Measurements from ENCODE around the gene IGF1R.

Gene IGF1R

GRCh38 chr15:98943051-98943508 is 294.7 kb downstream of the IGF1R start:
- DNase-seq (ENCODE audit: low read depth), result no peak

- no peak for DNase-seq (ENCODE audit: low read depth)
These were observed 295.3 kb downstream of the IGF1R start for GRCh38 chr15:98943601-98944151.

GRCh38 chr15:98946301-98947255 is 298.2 kb downstream of the IGF1R start:
- DNase-seq (ENCODE audit: low read depth), result no peak

- DNase-seq (ENCODE audit: low read depth), result no peak
These were observed 300.1 kb downstream of the IGF1R start for GRCh38 chr15:98948456-98948855.

GRCh38 chr15:98948941-98949340 is 300.6 kb downstream of the IGF1R start:
- no peak for DNase-seq (ENCODE audit: low read depth)

- no peak for DNase-seq (ENCODE audit: low read depth)
These were observed 301.3 kb downstream of the IGF1R start for GRCh38 chr15:98949624-98950023.

- no peak for DNase-seq (ENCODE audit: low read depth)
These were observed 301.9 kb downstream of the IGF1R start for GRCh38 chr15:98950248-98950647.

- DNase-seq (ENCODE audit: low read depth), result no peak
These were observed 302.7 kb downstream of the IGF1R start for GRCh38 chr15:98951004-98951403.

GRCh38 chr15:98951493-98952320 is 303.4 kb downstream of the IGF1R start:
- DNase-seq (ENCODE audit: low read depth), result no peak

GRCh38 chr15:98952381-98952803 is 304.1 kb downstream of the IGF1R start:
- DNase-seq (ENCODE audit: low read depth), result no peak

GRCh38 chr15:98953000-98953787 is 304.9 kb downstream of the IGF1R start:
- no peak for DNase-seq (ENCODE audit: low read depth)

- no peak for DNase-seq (ENCODE audit: low read depth)
These were observed 305.6 kb downstream of the IGF1R start for GRCh38 chr15:98953968-98954367.

- DNase-seq (ENCODE audit: low read depth), result no peak
These were observed 306.1 kb downstream of the IGF1R start for GRCh38 chr15:98954411-98954810.

GRCh38 chr15:98955331-98955730 is 307.0 kb downstream of the IGF1R start:
- DNase-seq (ENCODE audit: low read depth), result no peak

- no peak for DNase-seq (ENCODE audit: low read depth)
These were observed 307.8 kb downstream of the IGF1R start for GRCh38 chr15:98955961-98956723.

- DNase-seq (ENCODE audit: low read depth), result no peak
These were observed 308.6 kb downstream of the IGF1R start for GRCh38 chr15:98956796-98957553.

- no peak for DNase-seq (ENCODE audit: low read depth)
These were observed 309.3 kb downstream of the IGF1R start for GRCh38 chr15:98957655-98958054.

GRCh38 chr15:98958076-98958475 is 309.7 kb downstream of the IGF1R start:
- DNase-seq (ENCODE audit: low read depth), result no peak

- no peak for DNase-seq (ENCODE audit: low read depth)
These were observed 310.7 kb downstream of the IGF1R start for GRCh38 chr15:98958918-98959639.

GRCh38 chr15:98959640-98960007 is 311.3 kb downstream of the IGF1R start:
- no peak for DNase-seq (ENCODE audit: low read depth)
